H1 (cell line): ENCODE data around the gene TNNC1. TPM values are rescaled to one million over a fixed set of nuclear protein-coding genes. Genes with fewer than 3 reads are reported as not detected.

Experiments
- CTCF ChIA-PET: fragments of 300-600 bp; sonication (Branson Sonifier 250); formaldehyde crosslinking; loops from one replicate; lab custom pipeline; 2021; ENCODE audit not compliant: partially characterized antibody; lab: Charles Lee
- POLR2A ChIA-PET: fragments of 300-600 bp; sonication (Branson Sonifier 250); formaldehyde crosslinking; loops from one replicate; lab custom pipeline; 2021; ENCODE audit warnings: inconsistent platforms; ENCODE audit not compliant: partially characterized antibody; lab: Charles Lee
- DNase-seq, 2 experiments: peaks; one replicate each; pipeline versions ENCODE4 v3.0.0 to v3.0.0-alpha.2; 2010 to 2022; ENCODE audit warnings: low spot score in 2 of 2, low read depth in 1 of 2, mixed read lengths in 1 of 2
- FAIRE-seq: peaks from 2 replicates; lab custom pipeline; 2011; peaks lifted over from hg19 to GRCh38; lab: Jason Lieb, UNC
- H2AFZ ChIP-seq: 2 replicates; pipeline ENCODE4 v1.8.1; 2012; ENCODE audit warnings: low read length, inconsistent platforms
- H2AK5ac ChIP-seq: 2 replicates; pipeline ENCODE4 v1.6.1; 2013; ENCODE audit warnings: low read depth, low read length
- H2BK120ac ChIP-seq: replicated peaks from 2 replicates; pipeline ENCODE3; 2013; ENCODE audit warnings: low read depth, low read length, inconsistent platforms
- H2BK12ac ChIP-seq: 2 replicates; pipeline ENCODE4 v1.6.1; 2013; ENCODE audit warnings: low read depth, low read length
- H2BK15ac ChIP-seq: 2 replicates; pipeline ENCODE4 v1.6.1; 2013; ENCODE audit warnings: low read length
- H2BK20ac ChIP-seq: 2 replicates; pipeline ENCODE4 v1.6.1; 2013; ENCODE audit warnings: low read length
- H2BK5ac ChIP-seq: 2 replicates; pipeline ENCODE4 v1.6.1; 2013; ENCODE audit warnings: low read depth, low read length
- H3K14ac ChIP-seq: 2 replicates; pipeline ENCODE4 v1.6.1; 2013; ENCODE audit warnings: inconsistent platforms; ENCODE audit not compliant: insufficient read length
- H3K18ac ChIP-seq: 2 replicates; pipeline ENCODE4 v1.6.1; 2013; ENCODE audit warnings: low read length; ENCODE audit errors: extremely low read depth
- H3K23ac ChIP-seq: 2 replicates; pipeline ENCODE4 v1.6.1; 2013; ENCODE audit warnings: inconsistent platforms; ENCODE audit not compliant: insufficient read length
- H3K23me2 ChIP-seq: 2 replicates; pipeline ENCODE4 v1.6.1; 2013; ENCODE audit warnings: low read depth, low read length
- H3K27ac ChIP-seq: 2 replicates; pipeline ENCODE4 v1.6.1; 2011; ENCODE audit warnings: low read depth, low read length, inconsistent platforms
- H3K27me3 ChIP-seq, 4 experiments: replicated peaks in 1 of 4; 1 replicate in 1 of 4; 2 replicates in 3 of 4; pipeline versions ENCODE4 v1.6.1 to v1.8.1; 2011 to 2013; ENCODE audit warnings: low read length in 3 of 4, mild to moderate bottlenecking in 3 of 4, inconsistent platforms in 2 of 4, mixed read lengths in 2 of 4, moderate library complexity in 1 of 4; ENCODE audit not compliant: control insufficient read depth in 3 of 4, insufficient read depth in 3 of 4; ENCODE audit errors: extremely low read depth in 1 of 4
- H3K36me3 ChIP-seq, 4 experiments: 2 replicates each; pipeline versions ENCODE4 v1.6.1 to v1.8.1; 2011 to 2013; ENCODE audit warnings: mild to moderate bottlenecking in 4 of 4, low read length in 3 of 4, moderate library complexity in 2 of 4, control low read depth in 1 of 4, inconsistent platforms in 1 of 4; ENCODE audit not compliant: insufficient read depth in 4 of 4, control insufficient read depth in 2 of 4
- H3K4ac ChIP-seq: replicated peaks from 2 replicates; pipeline ENCODE3; 2013; ENCODE audit warnings: low read length, low read depth, mixed read lengths, inconsistent platforms; ENCODE audit not compliant: insufficient read length
- H3K4me1 ChIP-seq, 4 experiments: replicated peaks in 1 of 4; 1 replicate in 1 of 4; 2 replicates in 3 of 4; pipeline versions ENCODE4 v1.6.1 to v1.8.1; 2011 to 2013; ENCODE audit warnings: low read length in 3 of 4, inconsistent platforms in 2 of 4, mixed read lengths in 1 of 4; ENCODE audit not compliant: insufficient read depth in 4 of 4, control insufficient read depth in 3 of 4
- H3K4me2 ChIP-seq, 2 experiments: 2 replicates each; pipeline versions ENCODE4 v1.6.1 to v1.8.1; 2011 to 2013; ENCODE audit warnings: low read depth in 2 of 2, low read length in 2 of 2, control low read depth in 1 of 2, inconsistent platforms in 1 of 2, mild to moderate bottlenecking in 1 of 2; ENCODE audit not compliant: insufficient read depth in 1 of 2
- H3K4me3 ChIP-seq, 4 experiments: fragments of 200-600, 300-600 bp in 1 of 4; sonication (generic), shearing (Covaris generic), sonication (Bioruptor Twin) in 1 of 4; 2 replicates each; pipeline versions ENCODE4 v1.5.1 to v1.8.1; 2011 to 2016; ENCODE audit warnings: low read length in 4 of 4, low read depth in 3 of 4, control low read depth in 2 of 4, inconsistent platforms in 2 of 4, mild to moderate bottlenecking in 2 of 4, mixed read lengths in 1 of 4, moderate library complexity in 1 of 4; ENCODE audit not compliant: insufficient read depth in 2 of 4; ENCODE audit errors: extremely low read depth in 1 of 4
- H3K56ac ChIP-seq: replicated peaks from 2 replicates; pipeline ENCODE3; 2013; ENCODE audit warnings: low read depth, mild to moderate bottlenecking, mixed read lengths, low read length, inconsistent platforms; ENCODE audit not compliant: insufficient read length
- H3K79me1 ChIP-seq: 2 replicates; pipeline ENCODE4 v1.6.1; 2013; ENCODE audit warnings: low read depth, low read length, control low read depth
- H3K79me2 ChIP-seq, 2 experiments: 2 replicates each; pipeline versions ENCODE4 v1.6.1 to v1.8.1; 2012 to 2013; ENCODE audit warnings: low read length in 2 of 2, mild to moderate bottlenecking in 2 of 2, inconsistent platforms in 1 of 2; ENCODE audit not compliant: insufficient read depth in 2 of 2, control insufficient read depth in 1 of 2
- H3K9ac ChIP-seq, 4 experiments: replicated peaks in 1 of 4; 1 replicate in 1 of 4; 2 replicates in 3 of 4; pipeline versions ENCODE4 v1.6.1 to v1.8.1; 2011 to 2013; ENCODE audit warnings: low read depth in 3 of 4, low read length in 3 of 4, control low read depth in 2 of 4, mild to moderate bottlenecking in 2 of 4, moderate library complexity in 2 of 4, inconsistent platforms in 1 of 4; ENCODE audit errors: extremely low read depth in 1 of 4
- H3K9me3 ChIP-seq, 2 experiments: 2 replicates each; pipeline versions ENCODE4 v1.6.1 to v1.8.1; 2012 to 2013; ENCODE audit warnings: mild to moderate bottlenecking in 2 of 2, moderate library complexity in 2 of 2, control low read depth in 1 of 2, inconsistent platforms in 1 of 2, low read depth in 1 of 2, low read length in 1 of 2, mixed read lengths in 1 of 2; ENCODE audit not compliant: insufficient read depth in 2 of 2
- H4K20me1 ChIP-seq, 2 experiments: replicated peaks in 1 of 2; 2 replicates each; pipeline versions ENCODE3 to v1.8.1; 2011 to 2013; ENCODE audit warnings: inconsistent platforms in 2 of 2, low read length in 2 of 2, mild to moderate bottlenecking in 1 of 2; ENCODE audit not compliant: insufficient read depth in 2 of 2, control insufficient read depth in 1 of 2
- H4K5ac ChIP-seq: 2 replicates; pipeline ENCODE4 v1.6.1; 2013; ENCODE audit warnings: low read length, low read depth, mixed read lengths, inconsistent platforms; ENCODE audit not compliant: insufficient read length
- H4K8ac ChIP-seq: 2 replicates; pipeline ENCODE4 v1.8.0; 2013; ENCODE audit warnings: mild to moderate bottlenecking, moderate library complexity, low read length, inconsistent platforms; ENCODE audit not compliant: insufficient read depth; ENCODE audit errors: extremely low read depth
- H4K91ac ChIP-seq: replicated peaks from 2 replicates; pipeline ENCODE3; 2013; ENCODE audit warnings: low read length, mixed read lengths, inconsistent platforms; ENCODE audit not compliant: insufficient read length
- CBX8 ChIP-seq: fragments of 300-800, 300-1000 bp; sonication (generic); IDR thresholded peaks from 2 replicates; pipeline ENCODE4 v1.7.1; 2016; ENCODE audit warnings: low read depth, low read length, borderline replicate concordance
- CHD1 ChIP-seq: IDR thresholded peaks from 2 replicates; pipeline ENCODE4 v1.6.1; 2012; ENCODE audit warnings: low read depth, low read length, improper control_type of control experiment
- CTCF ChIP-seq, 3 experiments: IDR thresholded peaks; 1 replicate in 2 of 3; 2 replicates in 1 of 3; pipeline versions ENCODE4 v1.5.1 to v1.6.1; 2011; ENCODE audit warnings: low read length in 3 of 3, mild to moderate bottlenecking in 3 of 3, inconsistent platforms in 2 of 3, low read depth in 1 of 3, moderate library complexity in 1 of 3; ENCODE audit not compliant: insufficient read depth in 1 of 3; ENCODE audit errors: control extremely low read depth in 1 of 3
- EGR1 ChIP-seq: IDR thresholded peaks from 2 replicates; pipeline ENCODE4 v1.6.1; 2011; ENCODE audit warnings: low read depth, low read length, borderline replicate concordance
- FOSL1 ChIP-seq: IDR thresholded peaks from 2 replicates; pipeline ENCODE4 v1.6.1; 2011; ENCODE audit warnings: mild to moderate bottlenecking, low read depth, low read length, moderate library complexity; ENCODE audit not compliant: insufficient read depth
- HDAC6 ChIP-seq: IDR thresholded peaks from one replicate; pipeline ENCODE4 v1.7.1; 2012; ENCODE audit warnings: low read depth, mild to moderate bottlenecking, inconsistent platforms, low read length, moderate library complexity
- MAX ChIP-seq: IDR thresholded peaks from 2 replicates; pipeline ENCODE4 v1.6.1; 2012; ENCODE audit warnings: inconsistent platforms
- SAP30 ChIP-seq: fragments of 300-600 bp; sonication (generic); IDR thresholded peaks from 2 replicates; pipeline ENCODE4 v1.7.1; 2012; ENCODE audit warnings: low read length, moderate library complexity, mild to moderate bottlenecking, inconsistent platforms; ENCODE audit not compliant: insufficient read depth, insufficient replicate concordance
- SP2 ChIP-seq: IDR thresholded peaks from 2 replicates; pipeline ENCODE4 v1.6.1; 2012; ENCODE audit warnings: mild to moderate bottlenecking, low read length, inconsistent platforms
- SUZ12 ChIP-seq: fragments of 200-600 bp; sonication (generic); IDR thresholded peaks from 2 replicates; pipeline ENCODE4 v1.6.1; 2012; ENCODE audit warnings: mild to moderate bottlenecking, inconsistent platforms, low read length, moderate library complexity, mixed read lengths
- TEAD4 ChIP-seq: IDR thresholded peaks from 2 replicates; pipeline ENCODE4 v1.6.1; 2012; ENCODE audit warnings: low read depth, low read length, inconsistent platforms, mixed read lengths
- WGBS, 2 experiments: shearing (Covaris generic) in 1 of 2; methylation state at CpG; one replicate each; pipeline versions ENCODE4 v1.1.6 to v1.1.7; 2013 to 2015; ENCODE audit warnings: low lambda C conversion rate in 2 of 2, mixed read lengths in 2 of 2, inconsistent platforms in 1 of 2, low coverage in 1 of 2, missing lambda C conversion rate in 1 of 2; ENCODE audit not compliant: insufficient replicate concordance in 2 of 2, insufficient coverage in 1 of 2, insufficient read length in 1 of 2; ENCODE audit errors: extremely low coverage in 1 of 2, missing lambda C conversion rate in 1 of 2; 5-methylcytosine and 5-hydroxymethylcytosine counted together
- polyA plus RNA-seq, 7 experiments: library from polyadenylated mRNA; depleted of rRNA in 3 of 7; stranded (reverse) in 5 of 7; unstranded in 2 of 7; fragments of >200 nt in 5 of 7; fragments of 200-250 nt in 2 of 7; gene quantifications; 1 replicate in 5 of 7; 2 replicates in 1 of 7; 4 replicates in 1 of 7; pipeline versions ENCODE4 v1.2.1 to v1.2.3, GENCODE V29; 2011 to 2013; ENCODE audit warnings: missing spikeins in 2 of 7, mixed read lengths in 2 of 7
- total RNA-seq: library from RNA; stranded (reverse); fragmentation: NEBNext Ultra II Directional; extraction: Animal tissue kit (Norgen Biotek cat#: 25700); gene quantifications from 2 replicates; pipeline ENCODE4 v1.2.1, GENCODE V29; 2021

TNNC1 gene
- total and polyA plus RNA-seq, 2 of the 8 experiments (the other 6 are each of a cell fraction or from before 2014, with no cell fraction given) = 5.8 to 16.4 TPM

- no peak overlapping the region for H2AFZ ChIP-seq
- no peak overlapping the region for H3K4me3 ChIP-seq
- H4K91ac ChIP-seq = no peak overlapping the region
- peaks cover 0 to 6% (median under 1%) of the 10 kb centered on the region in 4 experiments; a peak in 3 of 7 replicates for H3K4me1 ChIP-seq
- H3K4ac ChIP-seq = no peak overlapping the region
- no peak for DNase-seq
- H2BK5ac ChIP-seq = no peak overlapping the region
- no peak overlapping the region for H2BK15ac ChIP-seq
- FAIRE-seq = no peak
- no peaks in the 10 kb centered on the region for H3K9me3 ChIP-seq
- ChIA-PET CTCF (interaction anchor here (0.6 to 3.6 kb wide), 4 partner anchors 13 to 385 kb away, joined by 4 to 11 read pairs (median 6); no protein-coding TSS in a partner anchor), POLR2A (interaction anchor here (0.7 to 1.9 kb wide), 5 partner anchors 11 to 192 kb away, joined by 3 to 5 read pairs (median 5); partner anchors contain the start of genes GNL3 and PBRM1)
- H4K5ac ChIP-seq = no peak overlapping the region
- peaks cover 9 to 31% (median 24%) of the 10 kb centered on the region in 4 experiments for H3K36me3 ChIP-seq
- H3K4me2 ChIP-seq = no peak overlapping the region
- no peak overlapping the region for H3K23ac ChIP-seq
- no peak overlapping the region for H3K9ac ChIP-seq
- no peak overlapping the region for H3K27ac ChIP-seq
- no peak overlapping the region for H2BK20ac ChIP-seq
- H4K20me1 ChIP-seq = peaks cover 0 to 15% of the 10 kb centered on the region in 2 experiments
- no peaks in the 10 kb centered on the region; a peak in 1 of 7 replicates for H3K27me3 ChIP-seq
- no peak overlapping the region for H2BK120ac ChIP-seq
- 86% methylated on average over 7 of the region's 7 CpGs; no CpG with 5 or more reads in 1 of the 2 experiments for WGBS, 2 experiments
- H3K23me2 ChIP-seq = no peaks in the 10 kb centered on the region
- no peaks in the 10 kb centered on the region for H3K79me2 ChIP-seq
- H3K79me1 ChIP-seq = no peaks in the 10 kb centered on the region
- H3K56ac ChIP-seq = no peak overlapping the region
- no peak overlapping the region for H4K8ac ChIP-seq
- H3K14ac ChIP-seq = no peak overlapping the region
- H2AK5ac ChIP-seq = no peak overlapping the region
- H2BK12ac ChIP-seq = no peak overlapping the region
- H3K18ac ChIP-seq = no peak overlapping the region
- TF ChIP-seq CBX8 = no peak
- no peak for TF ChIP-seq EGR1
- no peak for TF ChIP-seq HDAC6
- TF ChIP-seq SUZ12 = no peak
- 0 out of 2 replicates have a peak, but pooled peaks have one; percentile 1 for TF ChIP-seq MAX
- TF ChIP-seq TEAD4 = no peak
- TF ChIP-seq CHD1 = no peak
- peak in 1 of 3 experiments; percentile 23; a peak in 1 of 4 replicates for TF ChIP-seq CTCF (IDR thresholded peaks at IDR 0.05; ENCODE audit: control extremely low read depth in 1 of 3, insufficient read depth in 1 of 3, low read depth in 1 of 3, low read length in 3 of 3)
- no peak for TF ChIP-seq SAP30
- no peak for TF ChIP-seq SP2
- TF ChIP-seq FOSL1 = no peak
Observed at GRCh38 chr3:52494445-52494844, 40.6 kb upstream of the TNNC1 start.
